ENCODE data around the gene ACTN4.

The ACTN4 gene

DNA sequence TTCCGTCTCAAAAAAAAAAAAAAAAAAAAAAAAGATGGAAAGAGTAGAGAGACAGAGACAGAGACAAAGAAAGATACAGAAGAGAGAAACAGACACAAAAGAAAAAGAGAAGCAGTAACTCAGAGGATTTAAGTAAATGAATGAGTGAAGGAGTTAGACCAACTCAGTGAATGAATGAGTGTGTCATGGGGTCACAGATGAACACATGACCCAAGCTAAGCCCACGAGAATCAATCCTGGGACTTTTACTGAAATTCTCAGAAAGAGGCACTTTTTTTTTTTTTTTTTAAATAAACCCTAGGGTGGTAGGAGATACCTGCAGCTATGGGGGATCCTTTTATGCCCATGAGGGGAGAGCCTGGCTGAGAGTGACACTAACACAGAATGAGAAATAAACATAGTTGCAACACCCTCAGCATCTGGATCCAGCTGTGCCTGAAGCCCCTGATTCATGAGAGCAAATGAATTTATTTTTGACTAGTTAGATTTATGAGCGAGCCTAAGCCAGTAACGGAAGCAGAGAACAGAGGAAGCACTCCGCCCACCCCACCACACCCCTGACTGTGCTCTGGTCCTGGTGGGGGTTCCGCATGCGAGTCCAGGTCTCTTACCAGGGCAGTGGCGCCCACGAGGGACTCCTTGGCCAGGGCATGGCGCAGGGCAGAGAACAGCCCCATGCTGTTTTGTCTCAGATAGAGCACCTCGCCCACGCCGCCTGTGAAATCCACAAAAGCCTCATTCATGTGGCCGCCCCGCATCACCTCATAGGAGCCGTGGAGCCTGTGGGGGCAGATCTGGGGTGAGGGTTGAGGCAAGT is 92.2 kb downstream of the ACTN4 start:
- H3K4me3 ChIP-seq (ENCODE audit: low read depth, low read length): no peak overlapping the region
- DNase-seq (ENCODE audit: low read depth): no peak
- TF ChIP-seq, protein P1, sequence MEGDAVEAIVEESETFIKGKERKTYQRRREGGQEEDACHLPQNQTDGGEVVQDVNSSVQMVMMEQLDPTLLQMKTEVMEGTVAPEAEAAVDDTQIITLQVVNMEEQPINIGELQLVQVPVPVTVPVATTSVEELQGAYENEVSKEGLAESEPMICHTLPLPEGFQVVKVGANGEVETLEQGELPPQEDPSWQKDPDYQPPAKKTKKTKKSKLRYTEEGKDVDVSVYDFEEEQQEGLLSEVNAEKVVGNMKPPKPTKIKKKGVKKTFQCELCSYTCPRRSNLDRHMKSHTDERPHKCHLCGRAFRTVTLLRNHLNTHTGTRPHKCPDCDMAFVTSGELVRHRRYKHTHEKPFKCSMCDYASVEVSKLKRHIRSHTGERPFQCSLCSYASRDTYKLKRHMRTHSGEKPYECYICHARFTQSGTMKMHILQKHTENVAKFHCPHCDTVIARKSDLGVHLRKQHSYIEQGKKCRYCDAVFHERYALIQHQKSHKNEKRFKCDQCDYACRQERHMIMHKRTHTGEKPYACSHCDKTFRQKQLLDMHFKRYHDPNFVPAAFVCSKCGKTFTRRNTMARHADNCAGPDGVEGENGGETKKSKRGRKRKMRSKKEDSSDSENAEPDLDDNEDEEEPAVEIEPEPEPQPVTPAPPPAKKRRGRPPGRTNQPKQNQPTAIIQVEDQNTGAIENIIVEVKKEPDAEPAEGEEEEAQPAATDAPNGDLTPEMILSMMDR (IDR thresholded peaks at IDR 0.05; ENCODE audit: control insufficient read depth, extremely low read depth, insufficient read depth): no peak

DNA sequence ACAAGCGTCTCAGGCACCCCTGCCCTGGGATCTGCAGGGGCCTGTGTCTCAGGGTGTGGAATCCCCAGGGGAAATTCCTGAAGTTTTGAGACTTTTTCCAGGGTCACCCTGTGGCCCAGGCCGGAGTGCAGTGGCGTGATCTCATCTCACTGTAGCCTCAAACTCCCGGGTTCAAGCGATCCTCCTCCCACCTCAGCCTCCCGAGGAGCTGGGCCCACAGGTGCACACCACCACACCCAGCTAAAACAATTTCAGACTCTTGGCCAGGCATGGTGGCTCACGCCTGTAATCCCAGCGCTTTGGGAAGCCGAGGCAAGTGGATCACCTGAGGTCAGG is 92.8 kb downstream of the ACTN4 start:
- TF ChIP-seq, protein P1 (IDR thresholded peaks at IDR 0.05; ENCODE audit: control insufficient read depth, extremely low read depth, insufficient read depth): no peak
- no peak overlapping the region for H3K4me3 ChIP-seq (ENCODE audit: low read depth, low read length)
- no peak for DNase-seq (ENCODE audit: low read depth)

DNA sequence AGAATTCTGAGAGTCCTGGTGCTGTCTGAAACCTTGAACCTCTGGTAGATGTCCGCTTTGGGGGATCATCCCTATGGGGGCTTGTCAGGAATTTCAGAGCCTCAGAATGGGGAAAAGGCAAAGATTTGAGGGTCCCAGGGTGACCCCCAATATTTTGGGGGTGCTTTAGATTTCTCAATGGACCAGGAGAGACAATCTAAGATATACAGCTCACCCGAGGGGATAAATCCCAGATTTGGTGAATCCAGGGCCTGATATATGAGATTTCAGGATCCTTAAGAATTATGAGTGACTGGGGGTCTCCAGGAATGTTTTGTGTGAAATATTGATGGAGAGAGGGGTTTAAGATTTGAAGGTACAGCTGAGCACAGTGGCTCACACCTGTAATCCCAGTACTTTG is 93.5 kb downstream of the ACTN4 start:
- DNase-seq (ENCODE audit: low read depth): no peak
- TF ChIP-seq, protein P1 (IDR thresholded peaks at IDR 0.05; ENCODE audit: control insufficient read depth, extremely low read depth, insufficient read depth): no peak
- no peak overlapping the region for H3K4me3 ChIP-seq (ENCODE audit: low read depth, low read length)

DNA sequence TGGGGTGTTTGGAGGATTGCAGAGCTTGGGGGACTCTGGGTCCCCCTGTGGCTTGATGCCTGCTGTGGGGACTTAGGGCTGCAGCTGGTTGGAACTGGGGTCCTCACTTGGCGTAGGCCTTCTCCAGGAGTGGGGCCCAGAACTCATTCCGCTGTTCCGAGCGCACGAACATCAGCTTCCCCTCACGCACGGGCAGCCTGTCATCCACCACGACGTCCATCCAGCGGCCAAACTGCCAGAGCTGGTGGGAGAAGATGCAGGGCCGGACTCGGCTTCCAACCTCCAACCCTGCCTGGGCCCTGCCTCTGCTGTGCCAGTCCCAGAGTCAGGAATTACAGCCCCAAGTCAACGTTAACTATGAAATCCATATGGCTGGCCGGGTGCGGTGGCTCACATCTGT is 94.2 kb downstream of the ACTN4 start:
- TF ChIP-seq, protein P1 (IDR thresholded peaks at IDR 0.05; ENCODE audit: control insufficient read depth, extremely low read depth, insufficient read depth): no peak
- DNase-seq (ENCODE audit: low read depth): no peak
- no peak overlapping the region for H3K4me3 ChIP-seq (ENCODE audit: low read depth, low read length)

DNA sequence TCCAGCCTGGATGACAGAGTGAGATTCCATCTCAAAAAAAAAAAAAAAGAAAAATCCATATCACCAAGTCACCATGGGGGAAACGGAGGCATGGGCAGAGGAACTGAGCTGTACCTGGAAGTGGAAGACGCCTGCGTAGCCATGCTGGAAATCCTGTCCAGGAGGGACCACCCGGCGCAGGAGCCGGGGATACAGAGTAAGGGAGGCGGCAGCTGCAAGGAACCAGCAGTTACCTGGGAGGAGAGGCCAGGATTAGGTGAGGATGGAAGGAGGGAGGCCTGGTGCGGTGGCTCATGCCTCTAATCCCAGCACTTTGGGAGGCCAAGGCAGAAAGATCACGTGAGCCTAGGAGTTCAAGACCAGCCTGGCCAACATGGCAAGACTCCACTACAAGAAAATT is 94.8 kb downstream of the ACTN4 start:
- TF ChIP-seq, protein P1 (IDR thresholded peaks at IDR 0.05; ENCODE audit: control insufficient read depth, extremely low read depth, insufficient read depth): no peak
- DNase-seq (ENCODE audit: low read depth): no peak
- H3K4me3 ChIP-seq (ENCODE audit: low read depth, low read length): no peak overlapping the region

DNA sequence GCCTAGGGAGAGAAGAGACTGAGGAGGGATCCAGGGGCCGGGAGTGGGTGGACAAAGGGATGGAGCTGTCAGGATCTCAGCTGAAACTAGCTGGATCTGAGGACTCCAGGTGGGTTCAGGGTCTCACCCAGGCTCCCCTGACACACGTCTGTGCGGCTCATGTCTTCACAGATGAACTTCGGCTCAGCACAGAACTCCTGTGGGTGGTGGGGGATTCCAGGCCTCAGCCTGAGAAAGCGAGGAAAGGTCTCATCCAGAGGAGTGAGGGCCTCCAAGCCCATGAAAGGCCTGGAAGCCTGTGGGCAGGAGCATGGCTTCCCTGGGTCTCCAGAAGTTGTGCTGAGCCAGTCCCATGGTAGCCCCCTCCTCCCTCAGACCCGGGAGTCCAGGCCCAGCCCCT is 95.5 kb downstream of the ACTN4 start:
- H3K4me3 ChIP-seq (ENCODE audit: low read depth, low read length): no peak overlapping the region
- TF ChIP-seq, protein P1 (IDR thresholded peaks at IDR 0.05; ENCODE audit: control insufficient read depth, extremely low read depth, insufficient read depth): no peak
- no peak for DNase-seq (ENCODE audit: low read depth)
